D341Med (cell line): Measurements from ENCODE around the gene PRMT3.
"Not testable (repeated sequence)": the region's sequence is repeated elsewhere in the genome, so short reads cannot be mapped to it uniquely, and the experiment has no call there.

Source experiments
- DNase-seq: peaks from one replicate; pipeline ENCODE4 v3.0.0; 2012; ENCODE audit warnings: low spot score

The PRMT3 gene

GRCh38 chr11:20374741-20375300 lies 12.7 kb upstream of the PRMT3 start:
- DNase-seq = no peak

GRCh38 chr11:20376162-20376730 lies 11.3 kb upstream of the PRMT3 start:
- DNase-seq = no peak

GRCh38 chr11:20385996-20386395 lies 1.5 kb upstream of the PRMT3 start:
- not testable (repeated sequence) for DNase-seq

DNA sequence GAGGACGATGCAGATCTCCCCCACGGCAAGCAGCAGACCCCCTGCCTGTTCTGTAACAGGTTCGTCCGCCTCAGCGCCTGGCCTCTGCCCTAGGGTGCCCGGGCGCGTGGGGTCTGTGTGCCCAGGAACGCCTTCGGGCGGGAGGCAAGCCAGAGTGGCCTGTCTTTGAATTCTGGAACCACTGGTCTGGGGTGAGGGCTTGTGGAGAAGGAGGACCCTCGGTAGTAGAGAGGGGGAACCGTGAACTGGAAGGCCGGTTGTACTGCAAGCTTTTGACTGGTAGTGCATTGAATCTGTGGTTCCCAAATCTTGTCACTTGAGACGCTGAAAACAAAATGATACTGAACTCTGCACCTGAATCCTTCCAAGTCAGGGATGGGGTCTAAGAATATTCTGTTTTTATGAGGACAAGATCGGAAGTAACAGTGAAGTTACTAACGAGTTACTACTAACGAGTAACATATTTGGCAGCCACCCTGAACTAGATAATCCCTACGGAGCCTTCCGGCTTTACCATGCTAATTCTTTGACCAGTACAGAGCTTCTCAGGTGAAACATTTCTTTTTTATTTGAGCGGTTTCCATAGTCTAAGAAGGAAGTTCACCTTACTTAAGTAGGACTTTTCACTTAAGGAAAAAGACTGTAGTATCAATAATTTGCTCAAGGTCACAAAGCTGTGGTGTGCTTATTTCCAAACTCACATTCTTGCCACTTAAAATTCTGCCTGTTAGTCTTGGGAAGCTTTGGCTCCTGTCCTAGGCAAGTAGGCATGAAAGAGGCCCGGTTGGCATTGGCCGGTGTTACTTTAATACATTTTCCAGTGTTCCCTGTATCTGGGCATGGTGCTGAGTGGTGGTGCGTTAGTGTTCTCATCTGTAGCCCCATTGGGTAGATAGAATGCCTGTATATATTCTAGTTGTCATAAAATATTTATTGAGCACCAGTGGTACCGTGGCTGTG lies 860 bp downstream of the PRMT3 start:
- DNase-seq = no peak

DNA sequence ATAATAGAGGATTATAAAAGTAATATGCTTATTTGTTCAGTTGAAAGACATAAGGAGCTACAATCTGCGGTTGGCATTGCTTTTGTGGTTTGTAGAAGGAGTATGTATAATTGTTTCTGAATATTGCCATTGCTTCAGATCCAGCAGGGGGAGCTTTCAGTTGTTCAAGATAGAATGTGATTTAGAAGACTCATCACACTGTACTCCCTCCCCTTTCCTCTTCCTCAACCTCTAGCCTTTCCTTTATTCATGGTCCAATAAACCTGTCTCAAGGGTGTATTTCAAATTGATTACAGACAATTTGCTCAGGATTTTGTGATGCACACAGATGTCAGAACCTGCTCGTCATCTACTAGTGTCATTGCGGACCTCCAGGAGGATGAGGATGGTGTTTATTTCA lies 9.8 kb downstream of the PRMT3 start:
- peak; percentile 37 for DNase-seq

GRCh38 chr11:20399498-20399897 lies 12.0 kb downstream of the PRMT3 start:
- DNase-seq = no peak

GRCh38 chr11:20403059-20403458 lies 15.5 kb downstream of the PRMT3 start:
- DNase-seq = no peak

GRCh38 chr11:20406484-20406883 lies 19.0 kb downstream of the PRMT3 start:
- DNase-seq = no peak

DNA sequence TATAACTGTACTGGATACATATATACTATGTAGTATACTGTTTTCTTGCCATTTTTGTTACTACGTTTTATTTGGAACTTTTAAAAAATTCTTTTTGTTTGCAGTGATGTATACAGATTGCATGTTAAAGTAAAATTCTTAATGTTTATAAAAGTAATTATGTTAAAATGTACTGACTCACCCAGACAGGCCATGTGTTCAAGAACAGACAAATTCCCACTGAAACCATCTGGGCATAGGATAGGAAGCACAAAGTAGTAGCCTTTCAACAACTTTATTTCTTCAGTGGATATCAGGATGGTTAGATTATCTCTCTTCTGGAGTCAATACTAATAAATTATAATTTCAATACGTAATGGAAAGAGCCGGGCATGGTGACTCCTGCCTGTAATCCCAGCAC lies 19.8 kb downstream of the PRMT3 start:
- no peak for DNase-seq

- no peak for DNase-seq
Measured at GRCh38 chr11:20415432-20415831, 27.9 kb downstream of the PRMT3 start.

- DNase-seq = no peak
Measured at GRCh38 chr11:20417771-20418170, 30.3 kb downstream of the PRMT3 start.

GRCh38 chr11:20421946-20422345 lies 34.4 kb downstream of the PRMT3 start:
- DNase-seq = no peak

DNA sequence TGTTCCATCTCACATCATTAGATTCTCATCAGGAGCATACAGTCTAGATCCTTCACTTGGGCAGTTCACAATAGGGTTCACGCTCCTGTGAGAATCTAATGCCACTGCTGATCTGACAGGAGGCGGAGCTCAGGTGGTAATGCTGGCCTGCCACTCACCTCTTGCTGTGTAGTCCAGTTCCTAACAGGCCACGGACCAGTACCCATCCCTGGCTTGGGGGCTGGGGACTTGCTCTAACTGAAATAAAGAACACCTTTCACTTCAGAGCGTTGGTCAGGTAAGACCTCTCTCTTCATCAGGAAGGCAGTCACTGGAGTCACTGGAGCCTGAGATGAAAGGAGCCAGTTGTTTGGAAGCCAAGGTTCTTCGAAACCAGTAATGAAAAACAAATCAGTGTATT lies 41.7 kb downstream of the PRMT3 start:
- no peak for DNase-seq

DNA sequence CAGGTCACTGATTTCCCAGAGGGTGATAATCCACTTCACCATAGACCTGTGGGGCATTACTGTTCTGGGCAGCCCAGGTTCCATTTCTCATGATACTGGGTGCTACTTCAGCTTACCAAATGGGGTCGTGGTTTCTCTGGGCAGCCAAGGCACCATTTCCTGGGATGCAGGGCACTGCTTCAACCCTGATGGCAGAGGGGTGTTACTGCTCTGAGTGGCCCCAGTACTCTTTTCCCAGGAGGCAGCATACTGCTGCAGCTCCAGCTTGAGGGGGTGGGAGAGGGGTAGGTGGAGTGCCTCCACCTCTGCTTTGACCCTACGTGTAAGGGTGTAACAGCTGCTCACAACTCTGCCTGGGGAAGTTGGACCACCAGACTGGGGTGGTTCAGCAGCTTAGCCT lies 51.1 kb downstream of the PRMT3 start:
- DNase-seq = no peak

DNA sequence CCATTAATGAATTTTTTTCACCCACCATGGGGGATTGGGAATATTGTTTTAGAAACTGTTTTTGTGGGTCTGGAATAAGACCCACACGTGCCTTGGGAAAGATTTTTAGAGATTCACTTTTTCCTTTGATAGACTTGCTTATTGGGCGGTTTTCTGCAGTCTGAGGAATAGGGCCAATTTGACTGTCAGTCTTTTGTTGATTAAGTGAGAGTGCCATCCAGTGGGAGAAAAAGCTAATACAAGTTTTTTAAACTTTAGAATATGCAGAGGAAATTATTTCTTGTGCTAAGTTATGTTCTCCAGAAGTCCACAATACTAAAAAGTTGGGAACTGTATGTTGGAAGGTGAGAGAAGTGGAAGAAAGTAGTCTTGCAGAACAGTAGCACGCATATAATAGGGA lies 56.1 kb downstream of the PRMT3 start:
- DNase-seq = peak; percentile 38

DNA sequence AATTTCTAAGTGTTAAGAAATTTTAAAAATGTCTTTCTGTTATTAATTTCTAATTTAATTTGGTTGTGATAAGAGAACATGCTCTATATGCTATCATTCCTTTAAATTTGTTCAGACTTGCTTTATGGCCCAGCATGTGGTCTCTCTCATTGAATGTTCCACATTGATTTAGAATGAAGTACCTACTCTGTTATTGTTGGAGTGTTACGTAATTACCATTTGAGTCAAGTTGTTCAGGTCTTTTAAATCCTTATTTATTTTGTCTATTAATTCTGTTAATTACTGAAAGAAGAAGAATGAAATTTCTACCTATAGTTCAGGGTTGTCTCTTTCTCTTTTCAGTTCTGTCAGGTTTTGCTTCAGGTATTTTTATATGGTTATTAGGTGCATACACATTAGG lies 57.0 kb downstream of the PRMT3 start:
- no peak for DNase-seq

DNA sequence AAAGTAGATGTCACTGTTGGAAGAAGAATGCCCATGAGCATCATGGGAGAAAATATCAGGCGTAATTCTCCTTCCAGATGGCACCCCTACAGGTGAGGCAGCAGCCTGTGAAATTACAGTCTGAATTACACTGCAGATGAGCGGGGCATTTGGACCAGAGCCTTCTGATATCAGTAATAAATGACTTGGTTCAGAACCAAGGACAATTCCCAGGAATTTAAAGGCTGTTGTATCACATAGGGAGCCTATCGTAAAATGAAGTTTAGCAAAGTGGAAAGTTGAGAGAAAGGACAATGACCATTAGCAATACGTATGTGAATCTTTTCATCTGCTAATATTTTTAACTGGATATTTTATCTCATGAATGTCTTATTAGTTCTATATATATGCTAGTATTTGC lies 61.3 kb downstream of the PRMT3 start:
- DNase-seq = no peak

DNA sequence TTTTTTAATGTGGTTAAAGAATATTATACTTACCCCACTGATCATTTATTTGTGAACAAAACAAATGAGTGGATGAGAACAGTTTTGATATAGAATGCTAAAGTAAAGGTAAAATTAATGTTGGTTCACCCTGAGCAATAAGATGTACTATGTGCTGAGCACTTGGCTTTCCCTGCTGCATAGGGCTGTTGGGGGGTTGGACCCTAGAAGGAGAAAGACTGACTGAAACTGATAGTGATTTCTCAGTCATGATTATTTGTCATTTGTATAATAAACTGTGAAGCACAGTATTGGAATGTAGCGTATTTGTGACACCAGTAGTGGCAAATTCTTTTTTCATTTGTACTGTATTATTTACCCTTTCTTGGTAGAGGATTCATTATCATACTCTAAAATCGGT lies 63.3 kb downstream of the PRMT3 start:
- no peak for DNase-seq

DNA sequence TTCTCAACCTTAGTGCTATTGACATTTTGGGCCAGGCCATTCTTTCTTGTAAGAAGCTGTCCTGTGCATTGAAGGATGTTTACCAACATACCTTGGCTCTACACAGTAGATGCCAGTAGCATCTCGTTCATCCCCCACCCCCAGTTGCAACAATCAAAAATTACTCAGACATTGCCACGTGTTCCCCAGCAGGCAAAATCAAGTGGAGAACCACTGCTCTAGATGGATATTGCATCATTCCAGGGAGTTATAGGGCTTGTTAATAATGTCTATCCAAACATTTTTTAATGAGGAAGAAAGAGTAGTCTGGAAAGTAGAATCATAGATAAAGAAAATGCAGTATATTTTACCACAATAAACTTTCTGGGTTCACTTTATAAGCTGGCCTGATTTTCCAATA lies 64.1 kb downstream of the PRMT3 start:
- no peak for DNase-seq

DNA sequence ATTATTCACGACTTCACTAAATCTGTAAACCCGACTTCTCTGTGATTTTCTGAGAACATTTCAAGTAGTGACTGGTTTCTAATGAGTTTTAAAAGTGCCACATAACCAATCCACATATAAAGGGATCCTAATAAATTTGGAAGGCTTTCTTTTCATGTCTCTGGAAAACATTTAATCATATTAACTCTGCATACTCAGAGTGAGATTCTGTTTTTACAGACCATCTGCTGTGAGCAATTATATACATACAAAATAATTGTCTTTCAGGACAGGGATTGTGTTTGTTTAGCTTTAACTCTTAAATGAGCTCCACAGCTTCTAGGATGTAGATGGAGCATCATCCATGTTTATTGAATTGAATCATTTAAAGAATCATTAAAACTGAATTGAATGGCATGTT lies 65.1 kb downstream of the PRMT3 start:
- no peak for DNase-seq

DNA sequence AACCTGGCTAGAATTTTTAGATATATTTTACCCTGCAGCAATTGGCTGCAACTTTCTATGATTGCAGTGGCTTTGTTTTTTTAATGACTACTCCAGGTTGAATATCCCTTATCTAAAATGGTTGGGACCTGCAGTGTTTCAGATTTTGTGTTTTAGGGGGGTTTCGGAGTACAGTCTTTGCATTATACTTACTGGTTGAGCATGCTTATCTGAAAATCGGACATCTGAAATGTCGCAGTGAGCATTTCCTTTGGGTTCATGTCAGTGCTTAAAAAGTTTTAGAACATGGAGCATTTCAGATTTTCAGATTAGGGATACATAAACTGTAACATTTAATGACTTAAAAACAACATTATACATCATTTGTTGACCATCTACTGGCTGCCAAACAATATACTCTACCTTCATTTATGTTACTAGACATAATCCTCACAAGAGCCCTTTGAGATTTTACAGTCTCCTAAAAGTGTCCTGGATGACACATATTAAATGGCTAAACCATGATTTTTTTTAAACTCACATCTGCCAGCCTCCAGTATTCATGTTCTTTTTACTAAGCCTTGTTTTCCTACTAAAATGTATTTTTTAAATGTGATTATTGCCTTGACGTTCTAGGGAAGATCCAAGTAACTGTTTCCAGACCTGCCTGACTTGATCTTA lies 66.3 kb downstream of the PRMT3 start:
- DNase-seq = no peak

- no peak for DNase-seq
Measured at GRCh38 chr11:20457001-20457799, 69.7 kb downstream of the PRMT3 start.
